ENCODE results near the gene ARSA.

- TF ChIP-seq RARB (CRISPR knock-in tag; IDR thresholded peaks at IDR 0.05) (no peak), PATZ1 (CRISPR knock-in tag; IDR thresholded peaks at IDR 0.05; ENCODE audit: borderline replicate concordance) (no peak), ZNF8 (CRISPR knock-in tag; IDR thresholded peaks at IDR 0.05) (no peak), CREB5 (CRISPR knock-in tag; IDR thresholded peaks at IDR 0.05; ENCODE audit: low read depth) (no peak), OSR1 (CRISPR knock-in tag; IDR thresholded peaks at IDR 0.05) (no peak), GLIS3 (CRISPR knock-in tag; IDR thresholded peaks at IDR 0.05) (no peak), ARNTL (CRISPR knock-in tag; IDR thresholded peaks at IDR 0.05; ENCODE audit: borderline replicate concordance, low read depth) (no peak)
Observed at GRCh38 chr22:50587407-50587806, 40.5 kb downstream of the ARSA start.

Measured in SK-N-SH treated with all-trans-retinoic acid at 6 μM for 48 hours (cell line).